Ovary (tissue), 3 donors: ENCODE data around the gene OR51G2.

Source experiments
- CTCF ChIP-seq, 3 donors: fragments of 450-650 bp in 2 of 3; fragments of 200-600 bp in 1 of 3; IDR thresholded peaks; one replicate each; pipeline versions ENCODE4 v1.5.1 to v1.8.0; 2016 to 2022; ENCODE audit warnings: antibody characterized with exemption in 3 of 3, mild to moderate bottlenecking in 1 of 3
- EP300 ChIP-seq: sonication (generic); formaldehyde crosslinking; IDR thresholded peaks from one replicate; pipeline ENCODE4 v1.6.1; 2017; ENCODE audit warnings: antibody characterized with exemption
- donor health status: DM: no; HTN: no; CAD: no.

GRCh38 chr11:4881188-4881587 lies 38.0 kb downstream of the OR51G2 start:
- no peak for TF ChIP-seq CTCF (IDR thresholded peaks at IDR 0.05)
- TF ChIP-seq EP300: no peak
